ENCODE measurements around the gene ESRRA.

The ESRRA gene

DNA sequence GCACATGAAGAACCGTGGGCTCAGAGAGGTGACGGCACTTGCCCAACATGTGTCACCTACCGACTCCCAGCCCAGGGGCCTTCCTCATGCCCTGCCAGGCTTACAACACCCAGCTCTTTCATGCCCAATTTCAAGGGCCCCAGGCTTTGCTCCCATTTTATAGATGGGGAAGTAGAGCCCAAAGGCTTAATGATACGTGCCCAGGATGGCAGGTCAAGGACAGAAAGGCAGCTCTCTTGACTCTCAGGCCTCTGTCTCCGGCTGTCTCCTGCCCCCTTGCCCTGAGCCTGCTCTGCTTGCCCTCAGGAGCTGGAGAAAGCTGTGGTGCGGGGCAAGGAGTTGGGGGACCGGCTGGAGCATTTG lies 43.7 kb downstream of the ESRRA start:
- Histone ChIP-seq H3K36me3 (peaks cover 95% of the 10 kb centered on the region), H3K27me3 (no peaks in the 10 kb centered on the region), H3K9me3 (no peaks in the 10 kb centered on the region), H3K4me1 (ENCODE audit: control insufficient read depth in 1 of 2, insufficient read depth in 1 of 2, low read depth in 1 of 2, low read length in 1 of 2) (peaks cover 23 to 30% of the 10 kb centered on the region in 2 experiments), H3K27ac (no peak overlapping the region), H3K4me3 (ENCODE audit: low read depth in 1 of 2, low read length in 1 of 2) (no peak overlapping the region)
- TF ChIP-seq, protein P1, sequence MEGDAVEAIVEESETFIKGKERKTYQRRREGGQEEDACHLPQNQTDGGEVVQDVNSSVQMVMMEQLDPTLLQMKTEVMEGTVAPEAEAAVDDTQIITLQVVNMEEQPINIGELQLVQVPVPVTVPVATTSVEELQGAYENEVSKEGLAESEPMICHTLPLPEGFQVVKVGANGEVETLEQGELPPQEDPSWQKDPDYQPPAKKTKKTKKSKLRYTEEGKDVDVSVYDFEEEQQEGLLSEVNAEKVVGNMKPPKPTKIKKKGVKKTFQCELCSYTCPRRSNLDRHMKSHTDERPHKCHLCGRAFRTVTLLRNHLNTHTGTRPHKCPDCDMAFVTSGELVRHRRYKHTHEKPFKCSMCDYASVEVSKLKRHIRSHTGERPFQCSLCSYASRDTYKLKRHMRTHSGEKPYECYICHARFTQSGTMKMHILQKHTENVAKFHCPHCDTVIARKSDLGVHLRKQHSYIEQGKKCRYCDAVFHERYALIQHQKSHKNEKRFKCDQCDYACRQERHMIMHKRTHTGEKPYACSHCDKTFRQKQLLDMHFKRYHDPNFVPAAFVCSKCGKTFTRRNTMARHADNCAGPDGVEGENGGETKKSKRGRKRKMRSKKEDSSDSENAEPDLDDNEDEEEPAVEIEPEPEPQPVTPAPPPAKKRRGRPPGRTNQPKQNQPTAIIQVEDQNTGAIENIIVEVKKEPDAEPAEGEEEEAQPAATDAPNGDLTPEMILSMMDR (IDR thresholded peaks at IDR 0.05): no peak

DNA sequence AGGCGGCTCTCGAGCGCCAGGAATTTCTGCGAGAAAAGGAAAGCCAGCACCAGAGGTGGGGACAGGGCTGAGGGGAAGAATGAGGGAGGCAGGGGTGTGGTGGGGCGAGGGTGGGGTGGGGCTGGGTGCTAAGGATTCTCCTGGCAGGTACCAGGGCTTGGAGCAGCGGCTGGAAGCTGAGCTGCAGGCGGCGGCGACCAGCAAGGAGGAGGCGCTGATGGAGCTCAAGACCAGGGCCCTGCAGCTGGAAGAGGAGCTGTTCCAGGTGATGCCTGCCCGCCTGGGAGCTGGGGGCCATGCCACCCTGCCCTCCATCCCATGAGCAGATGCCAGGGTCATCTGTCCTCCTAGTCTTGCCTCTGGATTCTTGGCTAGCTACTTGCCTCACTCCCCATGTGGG lies 44.1 kb downstream of the ESRRA start:
- peaks cover 95% of the 10 kb centered on the region for H3K36me3 ChIP-seq
- no peak overlapping the region for H3K27ac ChIP-seq
- no peaks in the 10 kb centered on the region for H3K9me3 ChIP-seq
- peaks cover 19 to 29% of the 10 kb centered on the region in 2 experiments for H3K4me1 ChIP-seq (ENCODE audit: control insufficient read depth in 1 of 2, insufficient read depth in 1 of 2, low read depth in 1 of 2, low read length in 1 of 2)
- no peaks in the 10 kb centered on the region for H3K27me3 ChIP-seq
- H3K4me3 ChIP-seq (ENCODE audit: low read depth in 1 of 2, low read length in 1 of 2): no peak overlapping the region
- TF ChIP-seq, protein P1 (IDR thresholded peaks at IDR 0.05): no peak

DNA sequence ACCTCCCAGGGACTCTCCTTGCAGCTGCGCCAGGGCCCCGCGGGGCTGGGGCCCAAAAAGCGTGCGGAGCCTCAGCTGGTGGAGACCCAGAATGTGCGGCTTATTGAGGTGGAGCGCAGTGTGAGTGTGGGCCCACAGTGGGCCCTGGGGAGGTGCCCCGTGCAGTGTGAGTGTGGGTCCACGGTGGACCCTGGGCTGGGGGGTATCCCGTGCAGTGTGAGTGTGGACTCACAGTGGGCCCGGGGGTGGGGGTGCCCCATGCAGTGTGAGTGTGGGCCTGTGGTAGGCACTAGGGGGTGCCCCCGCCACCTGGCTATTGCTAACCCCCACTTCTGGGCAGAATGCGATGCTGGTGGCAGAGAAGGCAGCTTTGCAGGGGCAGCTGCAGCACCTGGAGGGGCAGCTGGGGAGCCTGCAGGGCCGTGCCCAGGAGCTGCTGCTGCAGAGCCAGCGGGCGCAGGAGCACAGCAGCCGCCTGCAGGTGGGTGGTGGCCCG lies 45.9 kb downstream of the ESRRA start:
- no peak overlapping the region for H3K4me3 ChIP-seq (ENCODE audit: low read depth in 1 of 2, low read length in 1 of 2)
- H3K36me3 ChIP-seq: peaks cover 95% of the 10 kb centered on the region
- no peaks in the 10 kb centered on the region for H3K27me3 ChIP-seq
- peaks cover 10 to 17% of the 10 kb centered on the region in 2 experiments for H3K4me1 ChIP-seq (ENCODE audit: control insufficient read depth in 1 of 2, insufficient read depth in 1 of 2, low read depth in 1 of 2, low read length in 1 of 2)
- TF ChIP-seq, protein P1 (IDR thresholded peaks at IDR 0.05): no peak
- H3K27ac ChIP-seq: no peak overlapping the region
- H3K9me3 ChIP-seq: no peaks in the 10 kb centered on the region

DNA sequence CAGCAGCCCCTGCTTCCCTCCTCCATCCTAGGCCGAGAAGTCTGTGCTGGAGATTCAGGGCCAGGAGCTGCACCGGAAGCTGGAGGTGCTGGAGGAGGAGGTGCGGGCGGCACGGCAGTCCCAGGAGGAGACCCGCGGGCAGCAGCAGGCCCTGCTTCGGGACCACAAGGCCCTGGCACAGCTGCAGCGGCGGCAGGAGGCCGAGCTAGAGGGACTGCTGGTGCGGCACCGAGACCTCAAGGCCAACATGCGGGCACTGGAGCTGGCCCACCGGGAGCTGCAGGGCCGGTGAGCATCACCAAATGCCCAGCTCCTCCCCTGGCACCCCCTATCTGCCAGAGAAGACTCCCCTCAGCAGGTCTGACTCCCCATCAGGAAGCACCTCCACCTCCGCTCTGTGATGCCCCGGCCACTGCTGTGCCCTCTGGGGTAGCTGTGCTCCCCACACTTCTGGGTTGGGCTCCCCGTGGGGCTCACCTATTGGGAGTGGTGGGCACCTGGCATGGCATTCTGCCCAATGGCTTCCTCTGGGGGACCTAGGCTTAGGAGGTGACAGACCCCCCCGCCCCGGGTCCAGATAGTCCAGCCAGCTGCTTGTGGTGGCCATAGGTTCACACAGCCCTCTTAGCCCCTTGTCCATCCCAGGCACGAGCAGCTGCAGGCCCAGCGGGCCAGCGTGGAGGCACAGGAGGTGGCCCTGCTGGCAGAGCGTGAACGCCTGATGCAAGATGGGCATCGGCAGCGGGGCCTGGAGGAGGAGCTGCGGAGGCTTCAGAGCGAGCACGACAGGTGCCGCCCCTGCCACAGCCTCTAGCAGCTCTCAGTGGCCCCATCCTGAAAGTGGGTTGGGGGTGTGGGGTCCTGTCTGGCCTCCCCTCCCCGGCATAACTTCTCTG lies 47.0 kb downstream of the ESRRA start:
- no peak overlapping the region for H3K4me3 ChIP-seq (ENCODE audit: low read depth in 1 of 2, low read length in 1 of 2)
- H3K36me3 ChIP-seq: peaks cover 100% of the 10 kb centered on the region
- no peaks in the 10 kb centered on the region for H3K27me3 ChIP-seq
- TF ChIP-seq, protein P1 (IDR thresholded peaks at IDR 0.05): no peak
- H3K4me1 ChIP-seq (ENCODE audit: control insufficient read depth in 1 of 2, insufficient read depth in 1 of 2, low read depth in 1 of 2, low read length in 1 of 2): peaks cover 4 to 10% of the 10 kb centered on the region in 2 experiments
- no peaks in the 10 kb centered on the region for H3K9me3 ChIP-seq
- no peak overlapping the region for H3K27ac ChIP-seq

DNA sequence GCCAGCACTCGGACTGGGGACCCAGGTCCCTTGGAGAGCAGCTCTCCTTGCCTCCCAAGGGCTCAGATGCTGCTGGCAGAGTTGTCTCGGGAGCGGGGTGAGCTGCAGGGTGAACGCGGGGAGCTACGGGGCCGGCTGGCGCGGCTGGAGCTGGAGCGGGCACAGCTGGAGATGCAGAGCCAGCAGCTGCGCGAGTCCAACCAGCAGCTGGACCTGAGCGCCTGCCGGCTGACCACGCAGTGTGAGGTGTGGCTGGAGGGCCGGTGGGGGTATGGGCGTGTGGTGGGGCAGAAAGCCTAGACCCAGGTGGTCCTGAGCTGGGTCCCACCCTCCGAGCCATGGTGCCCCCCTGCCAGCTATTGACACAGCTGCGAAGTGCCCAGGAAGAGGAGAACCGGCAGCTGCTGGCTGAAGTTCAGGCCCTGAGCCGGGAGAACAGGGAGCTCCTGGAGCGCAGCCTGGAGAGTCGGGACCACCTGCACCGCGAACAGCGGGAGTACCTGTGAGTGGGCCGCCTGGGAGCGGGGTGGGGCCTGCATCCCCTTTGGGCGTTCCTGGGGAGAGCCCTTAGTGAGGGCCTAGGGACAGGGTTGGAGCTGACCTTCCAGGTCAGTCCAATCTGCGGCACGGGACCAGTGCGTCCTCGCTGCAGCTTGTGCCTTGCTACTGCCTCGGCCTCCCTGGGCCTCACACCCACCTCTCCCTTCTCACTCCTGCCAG lies 47.8 kb downstream of the ESRRA start:
- no peaks in the 10 kb centered on the region for H3K27me3 ChIP-seq
- H3K4me3 ChIP-seq (ENCODE audit: low read depth in 1 of 2, low read length in 1 of 2): no peak overlapping the region
- TF ChIP-seq, protein P1 (IDR thresholded peaks at IDR 0.05): no peak
- H3K36me3 ChIP-seq: peaks cover 100% of the 10 kb centered on the region
- peaks cover 6 to 9% of the 10 kb centered on the region in 2 experiments for H3K4me1 ChIP-seq (ENCODE audit: control insufficient read depth in 1 of 2, insufficient read depth in 1 of 2, low read depth in 1 of 2, low read length in 1 of 2)
- no peaks in the 10 kb centered on the region for H3K9me3 ChIP-seq
- H3K27ac ChIP-seq: no peak overlapping the region
